ENCODE data around the gene GALNT14.
"Not testable (repeated sequence)": the region's sequence is repeated elsewhere in the genome, so short reads cannot be mapped to it uniquely, and the experiment has no call there.

GALNT14 gene

GRCh38 chr2:30904437-30904836 lies 233.8 kb downstream of the GALNT14 start:
- not testable (repeated sequence) for DNase-seq (ENCODE audit: low read depth in 1 of 2, low spot score in 1 of 2)

- DNase-seq (ENCODE audit: low read depth in 1 of 2, low spot score in 1 of 2) = no peak
These were observed 234.9 kb downstream of the GALNT14 start for GRCh38 chr2:30903326-30903725.

GRCh38 chr2:30900381-30900780 lies 237.9 kb downstream of the GALNT14 start:
- DNase-seq (ENCODE audit: low read depth in 1 of 2, low spot score in 1 of 2) = no peak

GRCh38 chr2:30899516-30900054 lies 238.7 kb downstream of the GALNT14 start:
- DNase-seq (ENCODE audit: low read depth in 1 of 2, low spot score in 1 of 2) = no peak

- no peak for DNase-seq (ENCODE audit: low read depth in 1 of 2, low spot score in 1 of 2)
These were observed 240.7 kb downstream of the GALNT14 start for GRCh38 chr2:30897539-30897938.

GRCh38 chr2:30894498-30895119 lies 243.6 kb downstream of the GALNT14 start:
- no peak for DNase-seq (ENCODE audit: low read depth in 1 of 2, low spot score in 1 of 2)

- no peak for DNase-seq (ENCODE audit: low read depth in 1 of 2, low spot score in 1 of 2)
These were observed 249.3 kb downstream of the GALNT14 start for GRCh38 chr2:30888852-30889409.

- no peak for DNase-seq (ENCODE audit: low read depth in 1 of 2, low spot score in 1 of 2)
These were observed 252.2 kb downstream of the GALNT14 start for GRCh38 chr2:30886080-30886479.

GRCh38 chr2:30883822-30884221 lies 254.4 kb downstream of the GALNT14 start:
- no peak for DNase-seq (ENCODE audit: low read depth in 1 of 2, low spot score in 1 of 2)

GRCh38 chr2:30883184-30883583 lies 255.1 kb downstream of the GALNT14 start:
- DNase-seq (ENCODE audit: low read depth in 1 of 2, low spot score in 1 of 2) = no peak

- DNase-seq (ENCODE audit: low read depth in 1 of 2, low spot score in 1 of 2) = no peak
These were observed 257.7 kb downstream of the GALNT14 start for GRCh38 chr2:30880516-30880915.

GRCh38 chr2:30877833-30878232 lies 260.4 kb downstream of the GALNT14 start:
- no peak for DNase-seq (ENCODE audit: low read depth in 1 of 2, low spot score in 1 of 2)

GRCh38 chr2:30872797-30873196 lies 265.4 kb downstream of the GALNT14 start:
- no peak for DNase-seq (ENCODE audit: low read depth in 1 of 2, low spot score in 1 of 2)

GRCh38 chr2:30871980-30872789 lies 266.1 kb downstream of the GALNT14 start:
- DNase-seq (ENCODE audit: low read depth in 1 of 2, low spot score in 1 of 2) = no peak

- no peak for DNase-seq (ENCODE audit: low read depth in 1 of 2, low spot score in 1 of 2)
These were observed 266.8 kb downstream of the GALNT14 start for GRCh38 chr2:30871440-30871839.

- DNase-seq (ENCODE audit: low read depth in 1 of 2, low spot score in 1 of 2) = no peak
These were observed 268.3 kb downstream of the GALNT14 start for GRCh38 chr2:30869988-30870387.

GRCh38 chr2:30867385-30867784 lies 270.9 kb downstream of the GALNT14 start:
- no peak for DNase-seq (ENCODE audit: low read depth in 1 of 2, low spot score in 1 of 2)

- DNase-seq (ENCODE audit: low read depth in 1 of 2, low spot score in 1 of 2) = no peak
These were observed 271.3 kb downstream of the GALNT14 start for GRCh38 chr2:30866974-30867373.

- DNase-seq (ENCODE audit: low read depth in 1 of 2, low spot score in 1 of 2) = no peak
These were observed 272.2 kb downstream of the GALNT14 start for GRCh38 chr2:30865892-30866681.

GRCh38 chr2:30865243-30865642 lies 273.0 kb downstream of the GALNT14 start:
- DNase-seq (ENCODE audit: low read depth in 1 of 2, low spot score in 1 of 2) = no peak

- peak in 1 of 2 donors; percentile 5 for DNase-seq (ENCODE audit: low read depth in 1 of 2, low spot score in 1 of 2)
These were observed 276.1 kb downstream of the GALNT14 start for GRCh38 chr2:30862054-30862651.

Measured in stimulated activated CD4-positive, alpha-beta T cell treated with anti-CD3 and anti-CD28 coated beads, Interleukin-15, amount 100 ng/mL, for 1 hour (primary cell).